ENCODE data around the gene DLEU7. TPM values are rescaled to one million over a fixed set of nuclear protein-coding genes. Genes with fewer than 3 reads are reported as not detected.

Gene DLEU7
- polyA plus RNA-seq, 1 donor from 2014 or later: not detected

- Mint-ChIP-seq H3K9me3 (peaks cover 2 to 5% (median 4%) of the 10 kb centered on the region in 3 donors), H3K36me3 (no peaks in the 10 kb centered on the region), H3K4me3 (no peak overlapping the region), H3K27me3 (no peaks in the 10 kb centered on the region), H3K4me1 (peaks cover 0 to 2% (median 0%) of the 10 kb centered on the region in 3 donors), H3K27ac (no peak overlapping the region)
Measured at GRCh38 chr13:50829896-50830295, 13.6 kb downstream of the DLEU7 start.

- H3K9me3 Mint-ChIP-seq: peaks cover under 1 to 2% (median 1%) of the 10 kb centered on the region in 3 donors
- H3K4me3 Mint-ChIP-seq: no peak overlapping the region
- H3K4me1 Mint-ChIP-seq: peaks cover 0 to 2% (median 0%) of the 10 kb centered on the region in 3 donors
- H3K36me3 Mint-ChIP-seq: no peaks in the 10 kb centered on the region
- H3K27ac Mint-ChIP-seq: no peak overlapping the region
- H3K27me3 Mint-ChIP-seq: no peaks in the 10 kb centered on the region
Measured at GRCh38 chr13:50829226-50829625, 14.3 kb downstream of the DLEU7 start.

DNA sequence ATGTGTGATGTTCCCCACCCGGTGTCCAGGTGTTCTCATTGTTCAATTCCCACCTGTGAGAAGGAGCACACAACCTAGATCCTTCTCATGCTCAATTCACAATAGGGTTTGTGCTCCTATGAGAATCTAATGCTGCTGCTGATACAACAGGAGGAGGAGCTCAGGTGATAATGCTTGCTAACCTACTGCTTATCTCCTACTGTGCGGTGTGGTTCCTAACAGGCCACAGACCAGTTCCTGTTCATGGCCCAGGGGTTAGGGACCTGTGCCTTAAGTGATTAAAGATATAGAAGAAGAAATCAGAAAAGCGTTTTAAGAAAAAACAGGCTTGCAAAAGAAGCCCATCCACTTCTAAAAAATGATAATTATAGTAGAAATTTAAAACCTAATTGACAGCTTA is 17.5 kb downstream of the DLEU7 start:
- H3K27ac Mint-ChIP-seq: no peak overlapping the region

DNA sequence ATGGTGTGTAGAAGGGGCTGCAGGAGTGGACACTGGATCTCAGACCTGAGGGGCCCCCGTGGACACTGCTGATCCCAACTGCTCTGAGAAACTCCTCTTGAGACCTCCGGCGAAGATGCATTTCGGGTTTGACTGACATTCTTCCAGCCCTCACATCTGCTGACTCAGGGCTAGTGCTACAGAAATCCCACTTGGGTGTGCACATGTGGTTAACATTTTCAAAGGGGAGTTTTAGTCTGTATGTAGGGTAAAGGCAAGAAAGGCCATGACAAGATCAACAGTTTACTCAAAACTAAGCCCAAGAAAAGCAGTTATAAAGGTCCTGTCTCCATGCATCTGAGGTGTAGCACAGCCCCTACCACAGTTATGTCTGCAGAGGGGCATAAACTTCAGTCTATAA is 31.2 kb downstream of the DLEU7 start:
- Mint-ChIP-seq H3K27ac (peak overlapping the region in 2 of 3 donors; percentile 35 to 47), H3K4me3 (peak overlapping the region in 2 of 4 donors; percentile 57 to 65), H3K4me1 (peaks cover 24 to 39% (median 30%) of the 10 kb centered on the region in 3 donors), H3K9me3 (peaks cover 0 to 1% (median 0%) of the 10 kb centered on the region in 3 donors), H3K36me3 (no peaks in the 10 kb centered on the region), H3K27me3 (no peaks in the 10 kb centered on the region)

More for the DNA sequence above, 17.5 kb downstream of the DLEU7 start:
- Mint-ChIP-seq H3K36me3 (no peaks in the 10 kb centered on the region), H3K4me1 (peaks cover 0 to 1% (median 0%) of the 10 kb centered on the region in 3 donors), H3K27me3 (no peaks in the 10 kb centered on the region), H3K9me3 (no peaks in the 10 kb centered on the region), H3K4me3 (no peak overlapping the region)

DNA sequence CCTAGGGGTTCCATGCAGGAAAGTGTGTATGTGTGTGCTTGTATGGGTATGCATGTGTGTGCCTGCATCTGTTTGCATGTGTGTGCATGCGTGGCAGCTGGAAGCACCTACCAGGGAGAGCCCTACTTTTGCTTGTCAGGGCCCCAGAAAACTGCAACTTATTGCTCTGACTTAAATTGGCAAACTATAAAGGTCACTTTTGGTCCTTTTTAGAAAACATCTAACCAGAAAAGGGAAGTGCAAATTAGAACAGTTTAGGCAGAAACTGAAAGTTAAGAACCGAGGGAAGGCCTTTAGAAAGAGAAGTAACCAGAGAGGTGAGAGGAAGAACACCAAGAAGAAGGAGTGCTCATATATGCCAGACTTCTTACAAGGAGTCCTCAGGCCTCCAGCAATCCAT is 32.5 kb downstream of the DLEU7 start:
- H3K36me3 Mint-ChIP-seq: no peaks in the 10 kb centered on the region
- H3K27ac Mint-ChIP-seq: peak overlapping the region; percentile 6 to 92 (median 75)
- H3K9me3 Mint-ChIP-seq: peaks cover 0 to 1% (median 0%) of the 10 kb centered on the region in 3 donors
- H3K4me3 Mint-ChIP-seq: peak overlapping the region in 2 of 4 donors; percentile 77 to 85
- H3K27me3 Mint-ChIP-seq: no peaks in the 10 kb centered on the region
- H3K4me1 Mint-ChIP-seq: peaks cover 24 to 39% (median 31%) of the 10 kb centered on the region in 3 donors

- Mint-ChIP-seq H3K36me3 (no peaks in the 10 kb centered on the region), H3K4me1 (peaks cover 24 to 40% (median 31%) of the 10 kb centered on the region in 3 donors), H3K9me3 (peaks cover 1 to 4% (median 2%) of the 10 kb centered on the region in 3 donors), H3K27me3 (no peaks in the 10 kb centered on the region), H3K27ac (peak overlapping the region in 2 of 3 donors; percentile 6 to 42), H3K4me3 (peak overlapping the region in 1 of 4 donors; percentile 85)
Measured at GRCh38 chr13:50810468-50810867, 33.0 kb downstream of the DLEU7 start.

DNA sequence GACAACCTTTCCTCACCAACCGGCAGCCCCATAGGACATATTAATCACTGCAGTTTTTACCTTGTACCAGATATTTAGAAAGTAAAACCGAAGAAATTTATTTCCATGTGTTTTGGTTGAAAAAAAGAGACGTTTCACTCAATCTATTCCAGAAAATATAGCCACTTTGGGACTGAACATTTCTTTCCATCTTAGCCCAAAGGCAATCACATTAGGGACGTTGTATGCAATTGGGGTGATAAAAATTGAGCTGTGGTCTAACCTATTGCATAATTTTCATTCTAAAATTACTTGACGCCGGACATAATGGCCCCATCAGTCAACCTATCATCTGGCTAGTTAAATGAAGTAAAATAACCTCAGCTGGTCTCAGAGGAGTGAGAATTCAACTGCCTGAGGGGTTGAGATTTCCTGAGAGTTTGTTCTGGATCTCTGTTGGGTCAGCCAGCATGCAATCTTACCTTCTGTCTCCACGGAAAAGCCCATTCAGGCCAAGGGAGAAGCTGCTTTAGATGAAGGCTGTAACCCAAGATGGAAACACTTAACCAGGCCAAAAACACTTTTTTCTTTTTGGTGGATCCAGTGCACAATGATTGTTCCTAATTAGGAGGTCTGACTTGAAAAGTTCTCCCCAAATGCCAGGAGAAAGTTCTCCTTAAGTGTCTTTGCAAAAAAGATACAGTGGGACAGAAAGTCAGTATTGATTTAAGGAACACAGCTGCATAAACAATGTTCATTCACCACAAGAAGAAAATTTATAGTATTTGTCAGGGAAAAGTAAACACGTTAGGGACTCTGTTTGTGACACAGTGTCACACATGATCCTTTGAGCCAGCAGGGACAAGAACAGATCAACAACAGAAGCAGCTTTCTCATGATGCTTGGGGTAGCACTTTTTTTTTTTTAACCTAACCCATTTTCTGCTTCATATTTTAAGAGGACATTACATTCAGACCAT is 34.1 kb downstream of the DLEU7 start:
- H3K36me3 Mint-ChIP-seq: no peaks in the 10 kb centered on the region
- no peaks in the 10 kb centered on the region for H3K27me3 Mint-ChIP-seq
- peaks cover 24 to 40% (median 31%) of the 10 kb centered on the region in 3 donors for H3K4me1 Mint-ChIP-seq
- H3K4me3 Mint-ChIP-seq: no peak overlapping the region
- H3K9me3 Mint-ChIP-seq: peaks cover 1 to 6% (median 3%) of the 10 kb centered on the region in 3 donors
- peak overlapping the region in 1 of 3 donors; percentile 67 for H3K27ac Mint-ChIP-seq

DNA sequence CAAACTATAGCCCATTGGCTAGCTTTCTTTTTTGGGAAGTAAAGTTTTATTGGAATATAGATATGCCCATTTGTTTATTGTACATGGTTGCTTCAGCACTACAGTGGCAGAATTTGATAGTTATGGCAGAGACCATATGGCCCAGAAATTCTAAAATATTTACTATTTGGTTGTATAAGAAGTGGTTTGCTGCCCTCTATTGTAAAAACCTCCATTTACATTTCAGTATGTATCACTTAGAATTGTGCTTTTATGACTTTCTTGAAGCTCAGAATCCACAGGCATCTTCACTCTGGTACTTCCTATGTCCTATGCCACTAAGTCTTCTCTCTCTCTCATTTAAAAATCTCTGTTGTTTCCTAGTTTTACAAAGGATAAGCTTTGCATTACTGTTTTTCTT is 37.7 kb downstream of the DLEU7 start:
- Mint-ChIP-seq H3K36me3 (no peaks in the 10 kb centered on the region), H3K27ac (no peak overlapping the region), H3K4me3 (no peak overlapping the region), H3K9me3 (peaks cover 0 to 6% (median 3%) of the 10 kb centered on the region in 3 donors), H3K27me3 (no peaks in the 10 kb centered on the region), H3K4me1 (peaks cover 15 to 33% (median 32%) of the 10 kb centered on the region in 3 donors)

DNA sequence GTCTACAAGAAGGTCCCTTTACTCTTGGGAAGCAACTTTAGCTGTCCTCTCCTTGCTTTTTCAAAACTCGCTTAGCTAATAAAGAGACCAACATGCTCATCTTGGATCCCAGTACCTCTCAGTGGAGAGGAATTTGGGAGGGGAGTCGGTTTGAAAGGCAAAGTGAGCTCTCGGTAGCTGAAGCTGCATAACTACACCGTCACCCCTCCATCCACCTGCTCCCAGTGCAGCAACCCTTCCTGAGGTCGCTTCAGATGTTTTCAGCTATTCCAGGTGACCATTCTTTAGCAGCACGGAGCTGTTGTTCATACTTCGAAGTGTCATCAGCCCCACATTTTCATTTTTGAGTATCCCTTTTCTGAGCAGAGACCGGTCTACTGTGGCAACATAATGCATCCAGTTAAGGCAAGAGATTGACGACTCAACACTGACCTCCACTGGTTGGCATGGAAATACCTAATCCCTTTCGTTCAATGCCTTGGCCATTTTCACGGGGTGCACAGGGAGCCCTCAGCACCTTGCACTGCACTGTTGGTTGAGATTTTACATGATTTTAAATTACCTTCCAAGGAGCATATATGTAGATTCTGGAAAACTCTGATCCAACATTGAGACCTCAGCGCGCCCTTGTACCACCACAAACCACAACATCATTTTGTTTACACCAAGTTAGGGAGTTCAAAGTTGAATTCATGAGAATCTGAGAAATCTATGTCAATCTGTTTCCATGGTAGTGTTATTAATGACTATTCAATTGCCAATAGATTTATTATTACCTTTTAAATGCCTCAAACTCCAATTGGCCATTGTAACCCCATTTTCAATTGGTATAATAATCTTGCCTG is 42.2 kb downstream of the DLEU7 start:
- peaks cover 0 to 11% (median 3%) of the 10 kb centered on the region in 3 donors for H3K9me3 Mint-ChIP-seq
- H3K27me3 Mint-ChIP-seq: peaks cover 5% of the 10 kb centered on the region
- H3K27ac Mint-ChIP-seq: peak overlapping the region; percentile 28 to 94 (median 90)
- peak overlapping the region; percentile 27 to 90 (median 52) for H3K4me3 Mint-ChIP-seq
- no peaks in the 10 kb centered on the region for H3K36me3 Mint-ChIP-seq
- peaks cover 24 to 43% (median 33%) of the 10 kb centered on the region in 3 donors for H3K4me1 Mint-ChIP-seq

GRCh38 chr13:50800091-50800739 is 43.3 kb downstream of the DLEU7 start:
- no peaks in the 10 kb centered on the region for H3K36me3 Mint-ChIP-seq
- peaks cover 5% of the 10 kb centered on the region for H3K27me3 Mint-ChIP-seq

GRCh38 chr13:50798923-50799322 is 44.6 kb downstream of the DLEU7 start:
- H3K27ac Mint-ChIP-seq: peak overlapping the region; percentile 28 to 94 (median 35)
- H3K4me3 Mint-ChIP-seq: peak overlapping the region in 2 of 4 donors; percentile 12 to 61
- H3K36me3 Mint-ChIP-seq: peaks cover under 1% of the 10 kb centered on the region
- peaks cover 0 to 5% (median 0%) of the 10 kb centered on the region in 3 donors for H3K9me3 Mint-ChIP-seq
- H3K27me3 Mint-ChIP-seq: peaks cover 5% of the 10 kb centered on the region
- peaks cover 24 to 46% (median 34%) of the 10 kb centered on the region in 3 donors for H3K4me1 Mint-ChIP-seq

More at GRCh38 chr13:50800091-50800739, 43.3 kb downstream of the DLEU7 start:
- Mint-ChIP-seq H3K4me3 (peak overlapping the region; percentile 27 to 90 (median 40)), H3K27ac (peak overlapping the region; percentile 28 to 94 (median 90)), H3K9me3 (peaks cover 0 to 5% (median 0%) of the 10 kb centered on the region in 3 donors), H3K4me1 (peaks cover 24 to 42% (median 33%) of the 10 kb centered on the region in 3 donors)

- no peak overlapping the region for H3K27ac Mint-ChIP-seq
- H3K9me3 Mint-ChIP-seq: peaks cover 0 to 9% (median 0%) of the 10 kb centered on the region in 3 donors
- H3K4me3 Mint-ChIP-seq: no peak overlapping the region
- H3K4me1 Mint-ChIP-seq: peaks cover 28 to 53% (median 38%) of the 10 kb centered on the region in 3 donors
- H3K27me3 Mint-ChIP-seq: peaks cover 5% of the 10 kb centered on the region
- H3K36me3 Mint-ChIP-seq: peaks cover 2% of the 10 kb centered on the region
Measured at GRCh38 chr13:50797091-50797490, 46.4 kb downstream of the DLEU7 start.

- H3K27ac Mint-ChIP-seq: no peak overlapping the region
Measured at GRCh38 chr13:50796463-50796862, 47.0 kb downstream of the DLEU7 start.

DNA sequence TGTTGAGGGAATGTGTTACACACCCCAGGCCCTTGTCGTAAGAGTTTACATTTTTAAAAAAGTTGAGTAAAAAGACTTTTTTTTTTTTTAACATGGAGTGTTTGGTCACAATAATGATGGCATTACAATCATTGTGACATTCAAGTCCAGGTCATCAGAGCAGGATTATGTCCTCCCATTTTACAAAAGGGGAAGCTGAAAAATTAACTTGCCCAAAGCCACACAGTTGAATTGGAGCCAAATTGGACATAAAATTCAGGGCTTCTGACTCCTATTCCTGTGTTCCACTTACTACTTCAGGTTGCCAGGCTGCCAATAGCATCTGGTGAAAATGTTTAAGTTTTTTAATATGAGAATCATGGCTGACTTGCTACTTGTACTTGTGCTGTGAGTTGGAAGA is 49.3 kb downstream of the DLEU7 start:
- peaks cover 4% of the 10 kb centered on the region for H3K36me3 Mint-ChIP-seq
- peaks cover 4% of the 10 kb centered on the region for H3K27me3 Mint-ChIP-seq
- no peak overlapping the region for H3K27ac Mint-ChIP-seq
- H3K4me1 Mint-ChIP-seq: peaks cover 9 to 31% (median 15%) of the 10 kb centered on the region in 3 donors
- peak overlapping the region in 1 of 4 donors; percentile 23 for H3K4me3 Mint-ChIP-seq
- peaks cover 0 to 9% (median 0%) of the 10 kb centered on the region in 3 donors for H3K9me3 Mint-ChIP-seq

More at GRCh38 chr13:50796463-50796862, 47.0 kb downstream of the DLEU7 start:
- Mint-ChIP-seq H3K4me1 (peaks cover 27 to 52% (median 37%) of the 10 kb centered on the region in 3 donors), H3K9me3 (peaks cover 0 to 9% (median 0%) of the 10 kb centered on the region in 3 donors), H3K4me3 (no peak overlapping the region), H3K36me3 (peaks cover 2% of the 10 kb centered on the region), H3K27me3 (peaks cover 5% of the 10 kb centered on the region)
